Pancreas (tissue), 10 donors: ENCODE results near the gene TNS3. TPM values are rescaled to one million over a fixed set of nuclear protein-coding genes. Genes with fewer than 3 reads are reported as not detected.

ENCODE experiments used
- ATAC-seq, 4 donors: fragments of 200-7000 bp; cut with Tn5 transposase; one replicate each; pipeline versions ENCODE4 v1.8.0 to v1.9.1; 2020; ENCODE audit warnings: mild to moderate bottlenecking in 4 of 4, moderate library complexity in 4 of 4
- DNase-seq, 6 donors: peaks; one replicate each; pipeline ENCODE4 v3.0.0-alpha.2; 2020
- FAIRE-seq: peaks from 2 replicates; lab custom pipeline; 2012; peaks lifted over from hg19 to GRCh38; lab: Jason Lieb, UNC
- H3K27ac ChIP-seq, 4 donors: fragments of 200-600 bp; sonication (generic); 1 replicate in 3 of 4; 2 replicates in 1 of 4; pipeline versions ENCODE4 v1.5.0 to v1.8.0; 2020
- H3K27me3 ChIP-seq, 4 donors: fragments of 200-600 bp; one replicate each; pipeline ENCODE4 v1.8.0; 2021
- H3K36me3 ChIP-seq, 3 donors: fragments of 200-600 bp; sonication (generic) in 1 of 3; one replicate each; pipeline versions ENCODE4 v1.5.0 to v1.8.0; 2020 to 2021
- H3K4me1 ChIP-seq, 3 donors: fragments of 200-600 bp; one replicate each; pipeline ENCODE4 v1.8.0; 2021
- H3K4me3 ChIP-seq, 4 donors: fragments of 200-600 bp; sonication (generic) in 2 of 4; one replicate each; pipeline versions ENCODE4 v1.5.0 to v1.8.0; 2020 to 2021
- H3K9me3 ChIP-seq, 4 donors: fragments of 200-600 bp; one replicate each; pipeline ENCODE4 v1.8.0; 2021
- CTCF ChIP-seq, 4 donors: fragments of 200-600 bp; sonication (generic) in 3 of 4; IDR thresholded peaks; one replicate each; pipeline versions ENCODE4 v1.5.0 to v1.8.0; 2021; ENCODE audit warnings: antibody characterized with exemption in 4 of 4
- WGBS, 2 donors: extraction: QIAGEN DNeasy Blood & Tissue Kit; methylation state at CpG; one replicate each; pipeline ENCODE4 v1.1.7; 2013; 5-methylcytosine and 5-hydroxymethylcytosine counted together
- intact Hi-C, 3 donors: fragments of 100-400 bp; cut with DNase I; formaldehyde crosslinking; loops; one replicate each; pipeline versions ENCODE4 v1.11.1 to v1.14.2; 2022
- polyA plus RNA-seq, 2 donors: library from polyadenylated mRNA; stranded (reverse); fragments of 200-250 nt; gene quantifications; one replicate each; pipeline ENCODE4 v1.2.3, GENCODE V29; 2013
- total RNA-seq, 6 donors: library from RNA; stranded (reverse); fragmentation: NEBNext Ultra II Directional in 4 of 6; extraction: Animal tissue kit (Norgen Biotek cat#: 25700) in 4 of 6; gene quantifications; one replicate each; pipeline versions ENCODE4 v1.2.1 to v1.2.4, GENCODE V29; 2021 to 2023
- donor health status: healthy with polysubstance abuse.
- donor health status: DM: no; HTN: no; CAD: no; lungs with moderate emphysema.
- donor health status: DM: no; HTN: no; CAD: no.
- donor health status: control.
- donor health status: control.
- donor health status: Bipolar disorder and iron deficiency.
- donor health status: DM: yes; HTN: yes; CAD: no.
- donor health status: DM: no; HTN: no; CAD: no.
- donor health status: DM: no; HTN: no; CAD: no.
- donor health status: DM: yes; HTN: yes; CAD: no.

Gene TNS3
- total and polyA plus RNA-seq, 8 donors, result 28.0 to 125 (median 91.2) TPM

GRCh38 chr7:47624689-47625088 is 42.8 kb upstream of the TNS3 start:
- intact Hi-C loops, result no loop called here
- peaks cover 7 to 8% (median 8%) of the 10 kb centered on the region in 3 donors for H3K4me1 ChIP-seq
- H3K36me3 ChIP-seq, result no peaks in the 10 kb centered on the region
- H3K27ac ChIP-seq, result no peak overlapping the region
- no peak overlapping the region for H3K4me3 ChIP-seq
- ATAC-seq (no peak), FAIRE-seq (no peak), DNase-seq (no peak)
- H3K9me3 ChIP-seq, result no peaks in the 10 kb centered on the region
- no peak for TF ChIP-seq CTCF (IDR thresholded peaks at IDR 0.05)
- H3K27me3 ChIP-seq, result no peaks in the 10 kb centered on the region

- intact Hi-C loops, result no loop called here
- Histone ChIP-seq H3K9me3 (no peaks in the 10 kb centered on the region), H3K27me3 (no peaks in the 10 kb centered on the region), H3K27ac (peak overlapping the region in 3 of 4 donors; percentile 57 to 58 (median 58)), H3K4me3 (no peak overlapping the region), H3K36me3 (no peaks in the 10 kb centered on the region), H3K4me1 (peaks cover 7 to 8% (median 8%) of the 10 kb centered on the region in 3 donors)
- DNase-seq, result peak in 2 of 6 donors; percentile 39 to 44
- TF ChIP-seq CTCF (IDR thresholded peaks at IDR 0.05), result no peak
- 28 to 48% methylated on average over 11 of the region's 11 CpGs for WGBS, 2 donors
- peak; percentile 59 for FAIRE-seq
- peak; percentile 80 to 91 (median 86) for ATAC-seq
Measured at GRCh38 chr7:47622946-47623640, 41.2 kb upstream of the TNS3 start.

- no peaks in the 10 kb centered on the region for H3K27me3 ChIP-seq
- H3K4me1 ChIP-seq, result peaks cover 7 to 8% (median 8%) of the 10 kb centered on the region in 3 donors
- intact Hi-C loops, result no loop called here
- H3K9me3 ChIP-seq, result no peaks in the 10 kb centered on the region
- no peak for TF ChIP-seq CTCF (IDR thresholded peaks at IDR 0.05)
- peak overlapping the region in 3 of 4 donors; percentile 57 to 58 (median 58) for H3K27ac ChIP-seq
- no peak overlapping the region for H3K4me3 ChIP-seq
- no peaks in the 10 kb centered on the region for H3K36me3 ChIP-seq
- FAIRE-seq (no peak), ATAC-seq (peak in 1 of 4 donors; percentile 7), DNase-seq (no peak)
Measured at GRCh38 chr7:47622586-47622945, 40.7 kb upstream of the TNS3 start.

- Histone ChIP-seq H3K9me3 (no peaks in the 10 kb centered on the region), H3K4me1 (peaks cover 7 to 8% (median 8%) of the 10 kb centered on the region in 3 donors), H3K27me3 (no peaks in the 10 kb centered on the region), H3K27ac (peak overlapping the region in 2 of 4 donors; percentile 58), H3K36me3 (no peaks in the 10 kb centered on the region), H3K4me3 (no peak overlapping the region)
- 83 to 88% methylated on average over 14 of the region's 14 CpGs for WGBS, 2 donors
- FAIRE-seq (no peak), ATAC-seq (no peak), DNase-seq (no peak)
- TF ChIP-seq CTCF (IDR thresholded peaks at IDR 0.05), result no peak
- intact Hi-C loops, result no loop called here
Measured at GRCh38 chr7:47621979-47622561, 40.2 kb upstream of the TNS3 start.

GRCh38 chr7:47621347-47621746 is 39.4 kb upstream of the TNS3 start:
- DNase-seq (no peak), FAIRE-seq (no peak), ATAC-seq (no peak)
- Histone ChIP-seq H3K4me3 (no peak overlapping the region), H3K36me3 (no peaks in the 10 kb centered on the region), H3K9me3 (no peaks in the 10 kb centered on the region), H3K27ac (no peak overlapping the region), H3K4me1 (peaks cover 7 to 8% (median 8%) of the 10 kb centered on the region in 3 donors), H3K27me3 (no peaks in the 10 kb centered on the region)
- no peak for TF ChIP-seq CTCF (IDR thresholded peaks at IDR 0.05)
- intact Hi-C loops, result no loop called here
- WGBS, 2 donors, result 93 to 97% methylated on average over 12 of the region's 12 CpGs
